Lung (tissue), 12 donors: ENCODE data around the gene OSGIN1. TPM values are rescaled to one million over a fixed set of nuclear protein-coding genes. Genes with fewer than 3 reads are reported as not detected.

Experiments
- ATAC-seq: fragments of 200-7000 bp; cut with Tn5 transposase; one replicate; pipeline ENCODE4 v1.9.1; 2020; ENCODE audit warnings: moderate number of reproducible peaks; ENCODE audit not compliant: insufficient read depth, low FRiP score
- DNase-seq, 3 donors: peaks; one replicate each; pipeline ENCODE4 v3.0.0-alpha.2; 2013 to 2017
- H3K27ac ChIP-seq, 2 donors: one replicate each; pipeline ENCODE4 v1.5.1; 2013; ENCODE audit warnings: mild to moderate bottlenecking in 2 of 2, moderate library complexity in 2 of 2, control low read depth in 1 of 2, inconsistent platforms in 1 of 2, low read depth in 1 of 2, low read length in 1 of 2
- H3K27me3 ChIP-seq, 3 donors: one replicate each; pipeline ENCODE4 v1.5.1; 2013; ENCODE audit warnings: low read length in 2 of 3; ENCODE audit not compliant: control insufficient read depth in 3 of 3, insufficient read depth in 3 of 3
- H3K36me3 ChIP-seq, 4 donors: one replicate each; pipeline ENCODE4 v1.5.1; 2013; ENCODE audit warnings: low read length in 4 of 4, mild to moderate bottlenecking in 1 of 4, moderate library complexity in 1 of 4; ENCODE audit not compliant: control insufficient read depth in 4 of 4, insufficient read depth in 4 of 4
- H3K4me1 ChIP-seq, 5 donors: one replicate each; pipeline ENCODE4 v1.5.1; 2013; ENCODE audit warnings: low read length in 5 of 5, mild to moderate bottlenecking in 2 of 5, moderate library complexity in 1 of 5; ENCODE audit not compliant: control insufficient read depth in 5 of 5, insufficient read depth in 5 of 5
- H3K4me3 ChIP-seq: one replicate; pipeline ENCODE4 v1.5.1; 2013; ENCODE audit warnings: mild to moderate bottlenecking, control low read depth, moderate library complexity
- H3K9ac ChIP-seq, 2 donors: one replicate each; pipeline ENCODE4 v1.5.1; 2013; ENCODE audit warnings: low read length in 2 of 2, control low read depth in 1 of 2; ENCODE audit not compliant: insufficient read depth in 1 of 2
- H3K9me3 ChIP-seq, 4 donors: one replicate each; pipeline ENCODE4 v1.5.1; 2013; ENCODE audit warnings: low read length in 3 of 4, mild to moderate bottlenecking in 1 of 4, moderate library complexity in 1 of 4; ENCODE audit not compliant: control insufficient read depth in 4 of 4, insufficient read depth in 3 of 4
- CTCF ChIP-seq: IDR thresholded peaks from 2 replicates; pipeline ENCODE4 v1.5.1; 2012; ENCODE audit warnings: mild to moderate bottlenecking; ENCODE audit errors: control extremely low read depth, extremely low read depth
- WGBS, 2 donors: extraction: QIAGEN DNeasy Blood & Tissue Kit; methylation state at CpG; one replicate each; pipeline ENCODE4 v1.1.7; 2013; 5-methylcytosine and 5-hydroxymethylcytosine counted together
- polyA plus RNA-seq, 2 donors: library from polyadenylated mRNA; stranded (reverse); fragments of 200-250 nt; gene quantifications; one replicate each; pipeline ENCODE4 v1.2.1, GENCODE V29; 2013
- total RNA-seq, 2 donors: library from RNA; depleted of rRNA in 1 of 2; stranded (reverse); fragments of >200 nt in 1 of 2; gene quantifications; one replicate each; pipeline ENCODE4 v1.2.1, GENCODE V29; 2014 to 2021
- donor health status: control.
- donor health status: control.
- donor health status: Bipolar disorder and iron deficiency.
- donor health status: healthy.
- donor health status: DM: yes; HTN: yes; CAD: no.

The OSGIN1 gene
- total and polyA plus RNA-seq, 4 donors: 1.5 to 17.9 (median 13.8) TPM

- TF ChIP-seq CTCF: peak; percentile 6
- 15 to 37% methylated on average over 19 of the region's 19 CpGs for WGBS, 2 donors
- no peaks in the 10 kb centered on the region for H3K27me3 ChIP-seq
- H3K27ac ChIP-seq: peak overlapping the region; percentile 94 to 95
- no peak overlapping the region for H3K9ac ChIP-seq
- peaks cover 0 to 17% (median 5%) of the 10 kb centered on the region in 5 donors for H3K4me1 ChIP-seq
- ATAC-seq (no peak), DNase-seq (peak in 2 of 3 donors; percentile 43 to 59)
- peak overlapping the region; percentile 58 for H3K4me3 ChIP-seq
- peaks cover 0 to 9% (median 0%) of the 10 kb centered on the region in 4 donors for H3K36me3 ChIP-seq
- H3K9me3 ChIP-seq: no peaks in the 10 kb centered on the region
Observed at GRCh38 chr16:83953796-83954576, 946 bp downstream of the OSGIN1 start.

- H3K27ac ChIP-seq: peak overlapping the region in 1 of 2 donors; percentile 46
- H3K4me1 ChIP-seq: peaks cover 0 to 17% (median 5%) of the 10 kb centered on the region in 5 donors
- no peaks in the 10 kb centered on the region for H3K9me3 ChIP-seq
- H3K9ac ChIP-seq: no peak overlapping the region
- no peak overlapping the region for H3K4me3 ChIP-seq
- WGBS, 2 donors: 58 to 63% methylated on average over 9 of the region's 9 CpGs
- H3K36me3 ChIP-seq: peaks cover 0 to 14% (median 0%) of the 10 kb centered on the region in 4 donors
- no peaks in the 10 kb centered on the region for H3K27me3 ChIP-seq
- DNase-seq: peak; percentile 22 to 60 (median 50)
- ATAC-seq: no peak
- no peak for TF ChIP-seq CTCF
Observed at GRCh38 chr16:83954577-83955016, 1.6 kb downstream of the OSGIN1 start.

GRCh38 chr16:83955218-83956130 is 2.4 kb downstream of the OSGIN1 start:
- H3K27me3 ChIP-seq: no peaks in the 10 kb centered on the region
- H3K36me3 ChIP-seq: peaks cover 0 to 20% (median 0%) of the 10 kb centered on the region in 4 donors
- H3K9me3 ChIP-seq: no peaks in the 10 kb centered on the region
- no peak overlapping the region for H3K4me3 ChIP-seq
- no peak overlapping the region for H3K9ac ChIP-seq
- no peak overlapping the region for H3K27ac ChIP-seq
- DNase-seq (peak in 1 of 3 donors; percentile 16), ATAC-seq (no peak)
- WGBS, 2 donors: 81 to 85% methylated on average over 23 of the region's 23 CpGs
- H3K4me1 ChIP-seq: peaks cover 0 to 17% (median 5%) of the 10 kb centered on the region in 5 donors
- no peak for TF ChIP-seq CTCF
